ENCODE results near the gene BLOC1S5. TPM values are rescaled to one million over a fixed set of nuclear protein-coding genes. Genes with fewer than 3 reads are reported as not detected.

Gene BLOC1S5
- total RNA-seq, 1 experiment from 2014 or later = 16.1 TPM

- H3K4me2 ChIP-seq = no peak overlapping the region
- intact Hi-C loops (cut with micrococcal nuclease; ENCODE audit: unreplicated experiment) = no loop called here
- H2AFZ ChIP-seq = no peak overlapping the region
- no peak for TF ChIP-seq EZH2 (IDR thresholded peaks at IDR 0.05; ENCODE audit: low read depth)
- no peak for TF ChIP-seq CTCF (conservative IDR thresholded peaks at IDR 0.05)
- H3K9me2 ChIP-seq (ENCODE audit: insufficient read depth) = no peaks in the 10 kb centered on the region
- H3K4me1 ChIP-seq (replicated peaks; ENCODE audit: insufficient read depth) = no peaks in the 10 kb centered on the region
- H3K9me3 ChIP-seq (ENCODE audit: insufficient read depth, low read depth) = no peaks in the 10 kb centered on the region
- no peak overlapping the region for H3K4me3 ChIP-seq
- no peaks in the 10 kb centered on the region for H4K20me1 ChIP-seq (ENCODE audit: insufficient read depth)
- BruUV-seq (replicated peaks) = no TSS peak
- 0 out of 2 replicates have a peak, but pooled peaks cover 3% of the 10 kb centered on the region for H3K36me3 ChIP-seq (ENCODE audit: low read depth)
- CTCF ChIA-PET = interaction anchor here (0.6 kb wide), 1 partner anchor 375 kb away, joined by 6 read pairs; no protein-coding TSS in a partner anchor
- POLR2A ChIA-PET (ENCODE audit: unreplicated experiment) = no interaction called here
- H3F3A ChIP-seq (ENCODE audit: insufficient read depth, low read depth) = no peaks in the 10 kb centered on the region
- peaks cover 3% of the 10 kb centered on the region; the same call in 1 of the 2 replicates for H3K79me2 ChIP-seq (ENCODE audit: low read depth)
- H3K27ac ChIP-seq = no peak overlapping the region
- DNase-seq = no peak
- no peaks in the 10 kb centered on the region for H3K27me3 ChIP-seq (ENCODE audit: insufficient read depth, low read depth)
Measured at GRCh38 chr6:8074213-8074612, 10.0 kb upstream of the BLOC1S5 start.

- Histone ChIP-seq H3F3A (ENCODE audit: insufficient read depth, low read depth) (no peaks in the 10 kb centered on the region), H3K79me2 (ENCODE audit: low read depth) (no peaks in the 10 kb centered on the region), H4K20me1 (ENCODE audit: insufficient read depth) (no peaks in the 10 kb centered on the region), H3K27ac (no peak overlapping the region), H3K27me3 (ENCODE audit: insufficient read depth, low read depth) (no peaks in the 10 kb centered on the region), H3K4me2 (no peak overlapping the region), H3K9me3 (ENCODE audit: insufficient read depth, low read depth) (no peaks in the 10 kb centered on the region), H3K9me2 (ENCODE audit: insufficient read depth) (no peaks in the 10 kb centered on the region), H2AFZ (no peak overlapping the region), H3K4me1 (replicated peaks; ENCODE audit: insufficient read depth) (no peaks in the 10 kb centered on the region), H3K36me3 (ENCODE audit: low read depth) (no peaks in the 10 kb centered on the region), H3K4me3 (no peak overlapping the region)
- intact Hi-C loops (cut with micrococcal nuclease; ENCODE audit: unreplicated experiment) = no loop called here
- no peak for DNase-seq
- BruUV-seq (replicated peaks) = no TSS peak
- CTCF ChIA-PET = interaction anchor here (0.6 kb wide), 1 partner anchor 374 kb away, joined by 6 read pairs; no protein-coding TSS in a partner anchor
- POLR2A ChIA-PET (ENCODE audit: unreplicated experiment) = no interaction called here
- no peak for TF ChIP-seq EZH2 (IDR thresholded peaks at IDR 0.05; ENCODE audit: low read depth)
- TF ChIP-seq CTCF (conservative IDR thresholded peaks at IDR 0.05) = no peak
Measured at GRCh38 chr6:8073758-8074157, 9.6 kb upstream of the BLOC1S5 start.

GRCh38 chr6:8070718-8071117, 6.5 kb upstream of the BLOC1S5 start:
- intact Hi-C loops (cut with micrococcal nuclease; ENCODE audit: unreplicated experiment) = no loop called here
- no peaks in the 10 kb centered on the region for H3K27me3 ChIP-seq (ENCODE audit: insufficient read depth, low read depth)
- no peaks in the 10 kb centered on the region for H3F3A ChIP-seq (ENCODE audit: insufficient read depth, low read depth)
- H3K4me1 ChIP-seq (replicated peaks; ENCODE audit: insufficient read depth) = no peaks in the 10 kb centered on the region
- no peaks in the 10 kb centered on the region for H3K9me2 ChIP-seq (ENCODE audit: insufficient read depth)
- H3K4me2 ChIP-seq = no peak overlapping the region
- no peak overlapping the region for H3K27ac ChIP-seq
- no peaks in the 10 kb centered on the region for H4K20me1 ChIP-seq (ENCODE audit: insufficient read depth)
- DNase-seq = no peak
- no peaks in the 10 kb centered on the region for H3K9me3 ChIP-seq (ENCODE audit: insufficient read depth, low read depth)
- TF ChIP-seq EZH2 (IDR thresholded peaks at IDR 0.05; ENCODE audit: low read depth) (no peak), CTCF (conservative IDR thresholded peaks at IDR 0.05) (no peak)
- no peak overlapping the region for H3K4me3 ChIP-seq
- POLR2A ChIA-PET (ENCODE audit: unreplicated experiment) = no interaction called here
- H3K36me3 ChIP-seq (ENCODE audit: low read depth) = no peaks in the 10 kb centered on the region
- no peak overlapping the region for H2AFZ ChIP-seq
- CTCF ChIA-PET = no interaction called here
- H3K79me2 ChIP-seq (ENCODE audit: low read depth) = no peaks in the 10 kb centered on the region
- BruUV-seq (replicated peaks) = no TSS peak

Measured in PC-9 (cell line).